HepG2 (cell line): ENCODE measurements around the gene ASTN2. TPM values are rescaled to one million over a fixed set of nuclear protein-coding genes. Genes with fewer than 3 reads are reported as not detected.

ENCODE experiments used
- ATAD3A ChIP-seq: sonication (generic); formaldehyde crosslinking; IDR thresholded peaks from 2 replicates; pipeline ENCODE4 v1.4.0; 2020; ENCODE audit warnings: missing genetic modification reagents
- ATF5 ChIP-seq: sonication (generic); formaldehyde crosslinking; IDR thresholded peaks from 2 replicates; pipeline ENCODE4 v1.4.0; 2020; ENCODE audit warnings: mild to moderate bottlenecking, low read depth, missing genetic modification reagents
- CC2D1A ChIP-seq: sonication (generic); formaldehyde crosslinking; IDR thresholded peaks from 2 replicates; pipeline ENCODE4 v1.8.1; 2023; ENCODE audit warnings: mild to moderate bottlenecking, missing genetic modification reagents
- CTCF ChIP-seq: sonication (generic); formaldehyde crosslinking; IDR thresholded peaks from 2 replicates; pipeline ENCODE4 v1.5.0; 2020; ENCODE audit warnings: mild to moderate bottlenecking, missing genetic modification reagents, moderate library complexity
- DBP ChIP-seq: sonication (generic); formaldehyde crosslinking; IDR thresholded peaks from 2 replicates; pipeline ENCODE4 v1.4.0; 2020; ENCODE audit warnings: missing genetic modification reagents; ENCODE audit errors: not compliant biosample characterization
- HNRNPH1 ChIP-seq: fragments of 200-400 bp; formaldehyde crosslinking; optimal IDR thresholded peaks from 2 replicates; pipeline ENCODE3; 2017; ENCODE audit warnings: mild to moderate bottlenecking, low read depth, low read length
- MEIS1 ChIP-seq: sonication (generic); formaldehyde crosslinking; IDR thresholded peaks from 2 replicates; pipeline ENCODE4 v1.9.0; 2021; ENCODE audit warnings: mild to moderate bottlenecking, missing genetic modification reagents, moderate library complexity, borderline replicate concordance
- NR2C2 ChIP-seq: sonication (generic); formaldehyde crosslinking; IDR thresholded peaks from 2 replicates; pipeline ENCODE4 v1.4.0; 2020; ENCODE audit warnings: missing genetic modification reagents, mild to moderate bottlenecking, moderate library complexity, borderline replicate concordance
- PLRG1 ChIP-seq: fragments of 450-650 bp; conservative IDR thresholded peaks from 2 replicates; pipeline ENCODE4 v1.6.1; 2016
- PREB ChIP-seq: sonication (generic); formaldehyde crosslinking; IDR thresholded peaks from 2 replicates; pipeline ENCODE4 v1.4.0; 2020; ENCODE audit warnings: missing genetic modification reagents
- RCOR2 ChIP-seq: IDR thresholded peaks from 2 replicates; pipeline ENCODE4 v1.6.1; 2016; ENCODE audit warnings: missing biosample characterization, missing genetic modification reagents
- REL ChIP-seq: sonication (generic); formaldehyde crosslinking; conservative IDR thresholded peaks from 2 replicates; pipeline ENCODE4 v1.8.0; 2022; ENCODE audit warnings: mild to moderate bottlenecking, missing genetic modification reagents, moderate library complexity
- SMYD3 ChIP-seq: sonication (generic); formaldehyde crosslinking; IDR thresholded peaks from 2 replicates; pipeline ENCODE4 v1.8.1; 2023; ENCODE audit warnings: mild to moderate bottlenecking, missing genetic modification reagents
- ZBTB44 ChIP-seq: sonication (generic); formaldehyde crosslinking; IDR thresholded peaks from 2 replicates; pipeline ENCODE4 v1.4.0; 2020; ENCODE audit warnings: missing genetic modification reagents
- ZBTB7B ChIP-seq: sonication (generic); formaldehyde crosslinking; IDR thresholded peaks from 2 replicates; pipeline ENCODE4 v1.4.0; 2020; ENCODE audit warnings: missing genetic modification reagents
- ZC3H4 ChIP-seq: sonication (generic); formaldehyde crosslinking; IDR thresholded peaks from 2 replicates; pipeline ENCODE4 v1.4.0; 2020; ENCODE audit warnings: missing genetic modification reagents, borderline replicate concordance
- ZFY ChIP-seq: sonication (generic); formaldehyde crosslinking; IDR thresholded peaks from 2 replicates; pipeline ENCODE4 v1.4.0; 2020; ENCODE audit warnings: missing genetic modification reagents
- ZGPAT ChIP-seq: IDR thresholded peaks from 2 replicates; pipeline ENCODE4 v1.6.1; 2016; ENCODE audit warnings: mild to moderate bottlenecking
- ZNF317 ChIP-seq: sonication (generic); formaldehyde crosslinking; IDR thresholded peaks from 2 replicates; pipeline ENCODE4 v1.5.0; 2020; ENCODE audit warnings: mild to moderate bottlenecking, missing genetic modification reagents
- ZNF367 ChIP-seq: sonication (generic); formaldehyde crosslinking; IDR thresholded peaks from 2 replicates; pipeline ENCODE4 v1.4.0; 2020; ENCODE audit warnings: missing genetic modification reagents, borderline replicate concordance
- ZNF777 ChIP-seq: sonication (generic); formaldehyde crosslinking; IDR thresholded peaks from 2 replicates; pipeline ENCODE4 v1.4.0; 2020; ENCODE audit warnings: missing genetic modification reagents
- ZNF800 ChIP-seq: sonication (generic); formaldehyde crosslinking; IDR thresholded peaks from 2 replicates; pipeline ENCODE4 v1.4.0; 2020; ENCODE audit warnings: missing genetic modification reagents
- polyA plus RNA-seq, 8 experiments: library from polyadenylated mRNA; depleted of rRNA in 3 of 8; stranded (reverse) in 7 of 8; unstranded in 1 of 8; fragments of >200 nt; fragmentation: Illumina TruSeq in 4 of 8; extraction: Trizol in 4 of 8; gene quantifications; 2 replicates each; pipeline versions ENCODE4 v1.2.1 to v1.2.3, GENCODE V29; 2011 to 2016; ENCODE audit warnings: low read depth in 4 of 8, missing spikeins in 1 of 8, mixed read lengths in 1 of 8; ENCODE audit not compliant: insufficient read depth in 1 of 8
- total RNA-seq, 5 experiments: library from RNA; depleted of rRNA; stranded (reverse); fragments of >200 nt; fragmentation: Illumina TruSeq; extraction: Trizol; gene quantifications; 2 replicates each; pipeline ENCODE4 v1.2.3, GENCODE V29; 2016; ENCODE audit warnings: low read depth in 1 of 5

The ASTN2 gene
- total and polyA plus RNA-seq, 2 of the 13 experiments (the other 11 are each of a cell fraction or from before 2014, with no cell fraction given): 5.2 to 13.5 TPM

- no peak for TF ChIP-seq CTCF (CRISPR knock-in tag)
- peak; percentile 37; the same call in 1 of the 2 replicates for TF ChIP-seq ZGPAT (CRISPR knock-in tag)
- TF ChIP-seq ZBTB44 (CRISPR knock-in tag): no peak
- TF ChIP-seq ZNF800: no peak
- TF ChIP-seq ZFY (CRISPR knock-in tag): no peak
- no peak for TF ChIP-seq HNRNPH1
- TF ChIP-seq ZBTB7B: no peak
- peak; percentile 70 for TF ChIP-seq NR2C2 (CRISPR knock-in tag)
- TF ChIP-seq ZNF317 (CRISPR knock-in tag): no peak
- no peak for TF ChIP-seq PREB (CRISPR knock-in tag)
- TF ChIP-seq ATAD3A (CRISPR knock-in tag): no peak
- TF ChIP-seq MEIS1 (CRISPR knock-in tag): no peak
- no peak for TF ChIP-seq PLRG1
- TF ChIP-seq ZNF367 (CRISPR knock-in tag): no peak
- TF ChIP-seq ATF5 (CRISPR knock-in tag): no peak
- TF ChIP-seq CC2D1A (CRISPR knock-in tag): no peak
- no peak for TF ChIP-seq SMYD3 (CRISPR knock-in tag)
- TF ChIP-seq REL (CRISPR knock-in tag): no peak
- no peak for TF ChIP-seq ZNF777
- TF ChIP-seq ZC3H4: no peak
- TF ChIP-seq RCOR2 (CRISPR knock-in tag): peak; percentile 59; the same call in 1 of the 2 replicates
- no peak for TF ChIP-seq DBP
These were observed 961.1 kb downstream of the ASTN2 start (continued) for GRCh38 chr9:116453785-116454184.
